ENCODE data around the gene SPRED2.

- TF ChIP-seq CTCF (IDR thresholded peaks at IDR 0.05) (no peak), EP300 (IDR thresholded peaks at IDR 0.05; ENCODE audit: low read depth) (no peak)
Observed at GRCh38 chr2:65378290-65378689, 54.1 kb downstream of the SPRED2 start.
